Lung (tissue), 12 donors: ENCODE measurements around the gene AKAP8L. TPM values are rescaled to one million over a fixed set of nuclear protein-coding genes. Genes with fewer than 3 reads are reported as not detected.

Source experiments
- ATAC-seq: fragments of 200-7000 bp; cut with Tn5 transposase; one replicate; pipeline ENCODE4 v1.9.1; 2020; ENCODE audit warnings: moderate number of reproducible peaks; ENCODE audit not compliant: insufficient read depth, low FRiP score
- DNase-seq, 3 donors: peaks; one replicate each; pipeline ENCODE4 v3.0.0-alpha.2; 2013 to 2017
- H3K27ac ChIP-seq, 2 donors: one replicate each; pipeline ENCODE4 v1.5.1; 2013; ENCODE audit warnings: mild to moderate bottlenecking in 2 of 2, moderate library complexity in 2 of 2, control low read depth in 1 of 2, inconsistent platforms in 1 of 2, low read depth in 1 of 2, low read length in 1 of 2
- H3K27me3 ChIP-seq, 3 donors: one replicate each; pipeline ENCODE4 v1.5.1; 2013; ENCODE audit warnings: low read length in 2 of 3; ENCODE audit not compliant: control insufficient read depth in 3 of 3, insufficient read depth in 3 of 3
- H3K36me3 ChIP-seq, 4 donors: one replicate each; pipeline ENCODE4 v1.5.1; 2013; ENCODE audit warnings: low read length in 4 of 4, mild to moderate bottlenecking in 1 of 4, moderate library complexity in 1 of 4; ENCODE audit not compliant: control insufficient read depth in 4 of 4, insufficient read depth in 4 of 4
- H3K4me1 ChIP-seq, 5 donors: one replicate each; pipeline ENCODE4 v1.5.1; 2013; ENCODE audit warnings: low read length in 5 of 5, mild to moderate bottlenecking in 2 of 5, moderate library complexity in 1 of 5; ENCODE audit not compliant: control insufficient read depth in 5 of 5, insufficient read depth in 5 of 5
- H3K4me3 ChIP-seq: one replicate; pipeline ENCODE4 v1.5.1; 2013; ENCODE audit warnings: mild to moderate bottlenecking, control low read depth, moderate library complexity
- H3K9ac ChIP-seq, 2 donors: one replicate each; pipeline ENCODE4 v1.5.1; 2013; ENCODE audit warnings: low read length in 2 of 2, control low read depth in 1 of 2; ENCODE audit not compliant: insufficient read depth in 1 of 2
- H3K9me3 ChIP-seq, 4 donors: one replicate each; pipeline ENCODE4 v1.5.1; 2013; ENCODE audit warnings: low read length in 3 of 4, mild to moderate bottlenecking in 1 of 4, moderate library complexity in 1 of 4; ENCODE audit not compliant: control insufficient read depth in 4 of 4, insufficient read depth in 3 of 4
- WGBS, 2 donors: extraction: QIAGEN DNeasy Blood & Tissue Kit; methylation state at CpG; one replicate each; pipeline ENCODE4 v1.1.7; 2013; 5-methylcytosine and 5-hydroxymethylcytosine counted together
- polyA plus RNA-seq, 2 donors: library from polyadenylated mRNA; stranded (reverse); fragments of 200-250 nt; gene quantifications; one replicate each; pipeline ENCODE4 v1.2.1, GENCODE V29; 2013
- total RNA-seq, 2 donors: library from RNA; depleted of rRNA in 1 of 2; stranded (reverse); fragments of >200 nt in 1 of 2; gene quantifications; one replicate each; pipeline ENCODE4 v1.2.1, GENCODE V29; 2014 to 2021
- TF ChIP-seq, protein P1 (sequence below): IDR thresholded peaks from 2 replicates; pipeline ENCODE4 v1.5.1; 2012; ENCODE audit warnings: mild to moderate bottlenecking; ENCODE audit errors: control extremely low read depth, extremely low read depth
- donor health status: control.
- donor health status: control.
- donor health status: Bipolar disorder and iron deficiency.
- donor health status: healthy.
- donor health status: DM: yes; HTN: yes; CAD: no.

The AKAP8L gene
- total and polyA plus RNA-seq, 4 donors = 52.5 to 118 (median 80.2) TPM

DNA sequence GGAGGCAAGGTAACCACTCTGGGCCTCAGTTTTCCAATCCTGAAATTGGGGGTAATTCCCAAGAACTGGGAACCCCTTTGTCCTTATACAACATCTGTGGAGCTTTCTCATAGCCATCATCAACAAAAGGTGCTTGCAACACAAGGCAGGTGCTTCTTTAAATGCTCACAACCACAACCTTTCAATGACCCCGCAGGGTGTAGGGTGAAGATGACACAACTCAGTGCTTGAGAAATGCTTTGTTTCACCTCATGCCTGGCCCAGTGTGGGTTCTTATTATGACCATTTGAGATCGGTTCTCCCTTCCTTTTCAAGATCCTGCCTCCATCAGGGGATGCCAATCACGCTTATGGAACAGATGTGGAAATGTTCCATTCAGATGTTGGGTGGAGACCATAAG is 22.5 kb upstream of the AKAP8L start:
- H3K27ac ChIP-seq = no peak overlapping the region
- H3K36me3 ChIP-seq = peaks cover 0 to 5% (median 0%) of the 10 kb centered on the region in 4 donors
- no peak for ATAC-seq
- peaks cover 0 to 5% (median 2%) of the 10 kb centered on the region in 5 donors for H3K4me1 ChIP-seq
- TF ChIP-seq, protein P1, sequence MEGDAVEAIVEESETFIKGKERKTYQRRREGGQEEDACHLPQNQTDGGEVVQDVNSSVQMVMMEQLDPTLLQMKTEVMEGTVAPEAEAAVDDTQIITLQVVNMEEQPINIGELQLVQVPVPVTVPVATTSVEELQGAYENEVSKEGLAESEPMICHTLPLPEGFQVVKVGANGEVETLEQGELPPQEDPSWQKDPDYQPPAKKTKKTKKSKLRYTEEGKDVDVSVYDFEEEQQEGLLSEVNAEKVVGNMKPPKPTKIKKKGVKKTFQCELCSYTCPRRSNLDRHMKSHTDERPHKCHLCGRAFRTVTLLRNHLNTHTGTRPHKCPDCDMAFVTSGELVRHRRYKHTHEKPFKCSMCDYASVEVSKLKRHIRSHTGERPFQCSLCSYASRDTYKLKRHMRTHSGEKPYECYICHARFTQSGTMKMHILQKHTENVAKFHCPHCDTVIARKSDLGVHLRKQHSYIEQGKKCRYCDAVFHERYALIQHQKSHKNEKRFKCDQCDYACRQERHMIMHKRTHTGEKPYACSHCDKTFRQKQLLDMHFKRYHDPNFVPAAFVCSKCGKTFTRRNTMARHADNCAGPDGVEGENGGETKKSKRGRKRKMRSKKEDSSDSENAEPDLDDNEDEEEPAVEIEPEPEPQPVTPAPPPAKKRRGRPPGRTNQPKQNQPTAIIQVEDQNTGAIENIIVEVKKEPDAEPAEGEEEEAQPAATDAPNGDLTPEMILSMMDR = no peak
- H3K9ac ChIP-seq = no peak overlapping the region
- H3K27me3 ChIP-seq = no peaks in the 10 kb centered on the region
- no peak for DNase-seq
- no peaks in the 10 kb centered on the region for H3K9me3 ChIP-seq
- no peak overlapping the region for H3K4me3 ChIP-seq
- WGBS, 2 donors = 55 to 85% methylated on average over 3 of the region's 3 CpGs

DNA sequence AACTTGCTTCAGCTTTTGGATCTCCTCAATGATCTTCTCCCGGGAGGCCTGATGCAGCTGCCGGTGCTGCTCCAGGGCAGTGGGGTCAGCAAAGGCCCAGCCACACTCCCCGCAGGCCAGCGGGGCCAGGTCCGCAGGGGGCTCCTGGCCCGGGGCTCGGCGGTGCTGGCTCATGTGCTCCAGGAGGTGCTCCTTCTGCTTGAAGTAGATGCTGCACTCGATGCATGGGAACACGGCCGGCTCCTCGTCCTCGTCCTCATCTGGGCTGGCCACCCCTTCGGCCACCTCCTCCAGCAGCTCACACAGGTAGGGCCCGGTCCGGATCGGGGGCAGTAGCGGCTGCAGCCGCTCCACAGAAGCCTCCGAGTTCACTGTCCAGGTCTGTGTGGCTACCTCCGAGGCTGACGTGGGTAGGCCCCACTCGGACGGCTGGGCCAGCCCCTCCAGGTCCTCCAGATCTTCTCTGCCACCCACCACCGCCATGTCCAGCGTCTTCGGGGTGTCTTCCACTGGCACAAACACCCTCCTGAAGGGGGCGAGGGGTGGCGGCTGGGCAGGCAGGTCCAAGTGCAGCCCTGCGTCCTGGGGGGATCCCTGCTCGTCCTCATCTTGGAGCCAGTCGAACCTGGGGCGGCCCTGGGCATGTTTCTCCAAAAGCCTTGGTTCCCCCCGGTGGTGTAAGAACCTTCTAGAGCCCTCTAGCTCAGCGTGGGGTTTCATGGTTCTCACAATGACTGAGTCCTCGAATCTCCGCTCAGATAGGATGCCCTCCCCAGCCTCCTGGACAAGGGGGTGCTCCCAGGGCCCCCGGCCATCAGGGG is 21.2 kb upstream of the AKAP8L start:
- H3K27ac ChIP-seq = no peak overlapping the region
- H3K36me3 ChIP-seq = peaks cover 0 to 5% (median 0%) of the 10 kb centered on the region in 4 donors
- H3K9ac ChIP-seq = no peak overlapping the region
- peaks cover 0 to 3% (median under 1%) of the 10 kb centered on the region in 5 donors for H3K4me1 ChIP-seq
- H3K9me3 ChIP-seq = no peaks in the 10 kb centered on the region
- TF ChIP-seq, protein P1 = no peak
- 93 to 95% methylated on average over 38 of the region's 38 CpGs for WGBS, 2 donors
- ATAC-seq = no peak
- H3K4me3 ChIP-seq = no peak overlapping the region
- H3K27me3 ChIP-seq = no peaks in the 10 kb centered on the region
- DNase-seq = no peak

DNA sequence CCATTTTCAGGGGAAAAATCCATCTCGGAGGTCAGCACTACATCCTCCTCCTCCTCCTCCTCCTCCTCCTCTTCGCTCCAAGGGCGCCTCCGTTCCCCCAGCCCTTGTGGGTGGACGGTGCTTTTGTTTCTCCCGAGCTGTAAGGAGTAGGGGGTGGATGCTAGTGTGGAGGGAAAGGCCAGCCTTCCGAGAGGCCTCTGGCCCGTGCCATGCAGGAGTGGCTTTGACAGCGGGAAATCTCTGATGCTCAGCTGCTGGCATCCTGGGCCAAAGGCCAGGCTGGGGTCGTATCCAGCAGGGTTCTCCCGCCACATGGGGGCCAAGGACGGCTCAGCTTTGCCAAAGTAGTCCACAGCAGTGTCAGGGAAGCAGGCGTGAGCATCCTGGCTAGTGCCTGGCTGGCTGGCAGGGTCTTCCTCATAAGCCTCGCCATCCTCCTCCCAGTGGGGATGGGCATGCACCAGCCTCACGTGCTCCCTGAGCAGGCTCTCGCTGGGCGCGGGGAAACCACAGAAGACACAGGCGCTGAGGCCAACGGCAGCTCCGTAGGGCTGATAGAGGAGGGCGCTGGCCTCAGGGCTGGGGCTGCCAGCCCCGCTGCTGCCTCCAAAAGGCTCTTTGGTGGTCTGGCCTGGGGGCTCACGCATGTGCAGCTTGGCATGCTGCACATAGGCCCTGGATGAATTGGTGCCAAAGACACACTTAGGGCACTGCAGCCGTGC is 20.5 kb upstream of the AKAP8L start:
- no peaks in the 10 kb centered on the region for H3K9me3 ChIP-seq
- H3K36me3 ChIP-seq = peaks cover 0 to 4% (median 0%) of the 10 kb centered on the region in 4 donors
- no peak overlapping the region for H3K27ac ChIP-seq
- H3K4me1 ChIP-seq = peaks cover 0 to 3% (median 0%) of the 10 kb centered on the region in 5 donors
- no peak overlapping the region for H3K9ac ChIP-seq
- TF ChIP-seq, protein P1 = no peak
- DNase-seq (no peak), ATAC-seq (no peak)
- 63 to 81% methylated on average over 25 of the region's 25 CpGs for WGBS, 2 donors
- no peak overlapping the region for H3K4me3 ChIP-seq
- H3K27me3 ChIP-seq = no peaks in the 10 kb centered on the region
